Neural cell (in vitro differentiated cells): ENCODE data around the gene ACER2. TPM values are rescaled to one million over a fixed set of nuclear protein-coding genes. Genes with fewer than 3 reads are reported as not detected.

ENCODE experiments used
- H2AFZ ChIP-seq: fragments of 200-600, 300-800 bp; sonication (generic), shearing (Covaris generic); 2 replicates; pipeline ENCODE4 v1.6.0; 2014; ENCODE audit warnings: low read depth, mild to moderate bottlenecking, antibody characterized with exemption, low read length, moderate library complexity
- H3F3A ChIP-seq: fragments of 200-600 bp; shearing (Covaris generic); 2 replicates; pipeline ENCODE4 v1.6.1; 2016; ENCODE audit warnings: mild to moderate bottlenecking, moderate library complexity, mixed read lengths, antibody characterized with exemption, low read length; ENCODE audit not compliant: insufficient read depth, poor library complexity, severe bottlenecking
- H3K27ac ChIP-seq: fragments of 200-600, 300-800 bp; sonication (generic), shearing (Covaris generic); 2 replicates; pipeline ENCODE4 v1.5.1; 2014; ENCODE audit warnings: mild to moderate bottlenecking, low read length, moderate library complexity
- H3K27me3 ChIP-seq: fragments of 300-800, 200-600 bp; sonication (generic), shearing (Covaris generic); 2 replicates; pipeline ENCODE4 v1.6.0; 2014; ENCODE audit warnings: mild to moderate bottlenecking, low read depth, low read length, moderate library complexity; ENCODE audit not compliant: insufficient read depth
- H3K36me3 ChIP-seq: fragments of 300-800, 200-600 bp; sonication (generic), shearing (Covaris generic); 2 replicates; pipeline ENCODE4 v1.5.1; 2014; ENCODE audit warnings: mild to moderate bottlenecking, antibody characterized with exemption, low read length, moderate library complexity; ENCODE audit not compliant: insufficient read depth
- H3K4me2 ChIP-seq: fragments of 300-800, 200-600 bp; sonication (generic), shearing (Covaris generic); 2 replicates; pipeline ENCODE4 v1.6.0; 2014; ENCODE audit warnings: mild to moderate bottlenecking, low read length
- H3K4me3 ChIP-seq: fragments of 300-800, 200-600 bp; sonication (generic), shearing (Covaris generic); 2 replicates; pipeline ENCODE4 v1.5.1; 2014; ENCODE audit warnings: mild to moderate bottlenecking, low read length, moderate library complexity
- H3K79me2 ChIP-seq: fragments of 200-600 bp; shearing (Covaris generic); replicated peaks from 2 replicates; pipeline ENCODE4 v1.6.0; 2014; ENCODE audit warnings: mild to moderate bottlenecking, low read length, moderate library complexity; ENCODE audit not compliant: insufficient read depth
- H3K9ac ChIP-seq: fragments of 300-800, 200-600 bp; sonication (generic), shearing (Covaris generic); 2 replicates; pipeline ENCODE4 v1.6.1; 2016; ENCODE audit warnings: mild to moderate bottlenecking, low read length, mixed read lengths
- H3K9me2 ChIP-seq: fragments of 200-600 bp; shearing (Covaris generic); 2 replicates; pipeline ENCODE4 v1.6.1; 2016; ENCODE audit warnings: mild to moderate bottlenecking, low read length, mixed read lengths; ENCODE audit not compliant: insufficient read depth
- H3K9me3 ChIP-seq: fragments of 200-600, 300-800 bp; sonication (generic), shearing (Covaris generic); 2 replicates; pipeline ENCODE4 v1.6.1; 2016; ENCODE audit warnings: mild to moderate bottlenecking, mixed run types, low read length, moderate library complexity, mixed read lengths
- H4K20me1 ChIP-seq: fragments of 200-600 bp; shearing (Covaris generic); 2 replicates; pipeline ENCODE4 v1.6.1; 2016; ENCODE audit warnings: mild to moderate bottlenecking, mixed run types; ENCODE audit not compliant: insufficient read depth
- CTCF ChIP-seq: fragments of 450-650 bp; IDR thresholded peaks from 2 replicates; pipeline ENCODE4 v1.5.1; 2014; ENCODE audit warnings: antibody characterized with exemption, mild to moderate bottlenecking, moderate library complexity; ENCODE audit not compliant: poor library complexity, severe bottlenecking
- EP300 ChIP-seq: fragments of 450-650 bp; conservative IDR thresholded peaks from 2 replicates; pipeline ENCODE4 v1.6.1; 2014; ENCODE audit warnings: antibody characterized with exemption, mild to moderate bottlenecking, moderate library complexity; ENCODE audit not compliant: poor library complexity, severe bottlenecking
- EZH2 ChIP-seq: fragments of 200-600, 300-800 bp; shearing (Covaris generic), sonication (generic); IDR thresholded peaks from 2 replicates; pipeline ENCODE4 v1.6.1; 2014; ENCODE audit warnings: antibody characterized with exemption, low read length, borderline replicate concordance, mild to moderate bottlenecking; ENCODE audit not compliant: insufficient read depth, poor library complexity, severe bottlenecking
- MXI1 ChIP-seq: fragments of 450-650 bp; conservative IDR thresholded peaks from 2 replicates; pipeline ENCODE4 v1.6.1; 2014; ENCODE audit warnings: antibody characterized with exemption, mild to moderate bottlenecking; ENCODE audit not compliant: poor library complexity, severe bottlenecking
- POLR2AphosphoS5 ChIP-seq: IDR thresholded peaks from 2 replicates; pipeline ENCODE4 v1.6.1; 2012
- RAD21 ChIP-seq: fragments of 450-650 bp; conservative IDR thresholded peaks from 2 replicates; pipeline ENCODE4 v1.6.1; 2014; ENCODE audit warnings: antibody characterized with exemption, mild to moderate bottlenecking, moderate library complexity
- SMC3 ChIP-seq: fragments of 450-650 bp; conservative IDR thresholded peaks from 2 replicates; pipeline ENCODE4 v1.6.1; 2014; ENCODE audit warnings: antibody characterized with exemption, mild to moderate bottlenecking, moderate library complexity; ENCODE audit not compliant: poor library complexity
- TAF1 ChIP-seq: IDR thresholded peaks from 2 replicates; pipeline ENCODE4 v1.6.1; 2012; ENCODE audit warnings: low read depth
- polyA plus RNA-seq: library from polyadenylated mRNA; depleted of rRNA; stranded (reverse); fragments of >200 nt; gene quantifications from 2 replicates; pipeline ENCODE4 v1.2.3, GENCODE V29; 2014
- TF ChIP-seq, protein P1 (sequence below): IDR thresholded peaks from 2 replicates; pipeline ENCODE4 v1.6.1; 2012; ENCODE audit warnings: borderline replicate concordance

ACER2 gene
- polyA plus RNA-seq, 1 donor from 2014 or later, result 3.0 TPM

DNA sequence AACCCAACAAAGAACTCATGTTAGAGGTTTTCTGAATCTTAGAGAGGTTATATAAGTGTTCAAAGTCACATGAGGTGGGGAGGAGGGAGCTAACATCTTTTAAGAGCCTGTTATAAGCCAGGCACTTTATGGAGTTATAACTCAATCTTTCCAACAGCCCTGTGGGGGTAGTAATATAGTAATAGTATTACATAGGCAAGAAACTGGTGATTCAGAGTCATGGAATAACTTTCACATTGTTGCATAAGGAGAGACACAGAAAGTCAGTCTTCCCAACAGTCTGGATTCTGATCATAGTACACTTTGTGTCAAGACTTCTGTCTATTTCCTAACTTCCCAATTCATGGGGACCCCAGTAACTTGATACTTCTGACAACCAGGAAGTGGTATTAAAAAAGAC lies 89.2 kb downstream of the ACER2 start:
- no peak overlapping the region for H3K4me2 ChIP-seq
- no peaks in the 10 kb centered on the region for H4K20me1 ChIP-seq
- no peaks in the 10 kb centered on the region for H3K27me3 ChIP-seq
- H3K4me3 ChIP-seq, result no peak overlapping the region
- H3K36me3 ChIP-seq, result no peaks in the 10 kb centered on the region
- TF ChIP-seq TAF1, result no peak
- no peak for TF ChIP-seq RAD21
- TF ChIP-seq SMC3, result no peak
- TF ChIP-seq, protein P1, sequence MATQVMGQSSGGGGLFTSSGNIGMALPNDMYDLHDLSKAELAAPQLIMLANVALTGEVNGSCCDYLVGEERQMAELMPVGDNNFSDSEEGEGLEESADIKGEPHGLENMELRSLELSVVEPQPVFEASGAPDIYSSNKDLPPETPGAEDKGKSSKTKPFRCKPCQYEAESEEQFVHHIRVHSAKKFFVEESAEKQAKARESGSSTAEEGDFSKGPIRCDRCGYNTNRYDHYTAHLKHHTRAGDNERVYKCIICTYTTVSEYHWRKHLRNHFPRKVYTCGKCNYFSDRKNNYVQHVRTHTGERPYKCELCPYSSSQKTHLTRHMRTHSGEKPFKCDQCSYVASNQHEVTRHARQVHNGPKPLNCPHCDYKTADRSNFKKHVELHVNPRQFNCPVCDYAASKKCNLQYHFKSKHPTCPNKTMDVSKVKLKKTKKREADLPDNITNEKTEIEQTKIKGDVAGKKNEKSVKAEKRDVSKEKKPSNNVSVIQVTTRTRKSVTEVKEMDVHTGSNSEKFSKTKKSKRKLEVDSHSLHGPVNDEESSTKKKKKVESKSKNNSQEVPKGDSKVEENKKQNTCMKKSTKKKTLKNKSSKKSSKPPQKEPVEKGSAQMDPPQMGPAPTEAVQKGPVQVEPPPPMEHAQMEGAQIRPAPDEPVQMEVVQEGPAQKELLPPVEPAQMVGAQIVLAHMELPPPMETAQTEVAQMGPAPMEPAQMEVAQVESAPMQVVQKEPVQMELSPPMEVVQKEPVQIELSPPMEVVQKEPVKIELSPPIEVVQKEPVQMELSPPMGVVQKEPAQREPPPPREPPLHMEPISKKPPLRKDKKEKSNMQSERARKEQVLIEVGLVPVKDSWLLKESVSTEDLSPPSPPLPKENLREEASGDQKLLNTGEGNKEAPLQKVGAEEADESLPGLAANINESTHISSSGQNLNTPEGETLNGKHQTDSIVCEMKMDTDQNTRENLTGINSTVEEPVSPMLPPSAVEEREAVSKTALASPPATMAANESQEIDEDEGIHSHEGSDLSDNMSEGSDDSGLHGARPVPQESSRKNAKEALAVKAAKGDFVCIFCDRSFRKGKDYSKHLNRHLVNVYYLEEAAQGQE, result no peak
- TF ChIP-seq EZH2, result no peak
- TF ChIP-seq POLR2AphosphoS5, result no peak
- TF ChIP-seq EP300, result no peak
- TF ChIP-seq CTCF, result no peak
- TF ChIP-seq MXI1, result no peak
- H3F3A ChIP-seq, result no peaks in the 10 kb centered on the region
- H3K27ac ChIP-seq, result no peak overlapping the region
- H3K9me2 ChIP-seq, result no peaks in the 10 kb centered on the region
- no peak overlapping the region for H3K9ac ChIP-seq
- H3K79me2 ChIP-seq, result no peaks in the 10 kb centered on the region
- H3K9me3 ChIP-seq, result no peaks in the 10 kb centered on the region
- no peak overlapping the region for H2AFZ ChIP-seq

Other genes with a start within 250 kb of the ACER2 start
- gene DENND4C, start 178.3 kb upstream of the ACER2 start, polyA plus RNA-seq, result 41.9 and 51.8 TPM in 2 replicates
- gene RPS6, start 28.8 kb upstream of the ACER2 start, polyA plus RNA-seq, result 1,018 and 1,189 TPM in 2 replicates